Erythroblast (primary cell): ENCODE measurements around the gene BMF.

Source experiments
- GATA1 ChIP-seq: IDR thresholded peaks from 2 replicates; pipeline ENCODE4 v1.6.1; 2011; ENCODE audit warnings: low read depth, mild to moderate bottlenecking, control low read depth, low read length, moderate library complexity
- POLR2A ChIP-seq: IDR thresholded peaks from 2 replicates; pipeline ENCODE4 v1.6.1; 2011; ENCODE audit warnings: mild to moderate bottlenecking, low read length

GRCh38 chr15:40063563-40064011 lies 45.1 kb downstream of the BMF start:
- TF ChIP-seq POLR2A (no peak), GATA1 (no peak)
